ENCODE data around the gene EPG5. TPM values are rescaled to one million over a fixed set of nuclear protein-coding genes. Genes with fewer than 3 reads are reported as not detected.

The EPG5 gene, protein sequence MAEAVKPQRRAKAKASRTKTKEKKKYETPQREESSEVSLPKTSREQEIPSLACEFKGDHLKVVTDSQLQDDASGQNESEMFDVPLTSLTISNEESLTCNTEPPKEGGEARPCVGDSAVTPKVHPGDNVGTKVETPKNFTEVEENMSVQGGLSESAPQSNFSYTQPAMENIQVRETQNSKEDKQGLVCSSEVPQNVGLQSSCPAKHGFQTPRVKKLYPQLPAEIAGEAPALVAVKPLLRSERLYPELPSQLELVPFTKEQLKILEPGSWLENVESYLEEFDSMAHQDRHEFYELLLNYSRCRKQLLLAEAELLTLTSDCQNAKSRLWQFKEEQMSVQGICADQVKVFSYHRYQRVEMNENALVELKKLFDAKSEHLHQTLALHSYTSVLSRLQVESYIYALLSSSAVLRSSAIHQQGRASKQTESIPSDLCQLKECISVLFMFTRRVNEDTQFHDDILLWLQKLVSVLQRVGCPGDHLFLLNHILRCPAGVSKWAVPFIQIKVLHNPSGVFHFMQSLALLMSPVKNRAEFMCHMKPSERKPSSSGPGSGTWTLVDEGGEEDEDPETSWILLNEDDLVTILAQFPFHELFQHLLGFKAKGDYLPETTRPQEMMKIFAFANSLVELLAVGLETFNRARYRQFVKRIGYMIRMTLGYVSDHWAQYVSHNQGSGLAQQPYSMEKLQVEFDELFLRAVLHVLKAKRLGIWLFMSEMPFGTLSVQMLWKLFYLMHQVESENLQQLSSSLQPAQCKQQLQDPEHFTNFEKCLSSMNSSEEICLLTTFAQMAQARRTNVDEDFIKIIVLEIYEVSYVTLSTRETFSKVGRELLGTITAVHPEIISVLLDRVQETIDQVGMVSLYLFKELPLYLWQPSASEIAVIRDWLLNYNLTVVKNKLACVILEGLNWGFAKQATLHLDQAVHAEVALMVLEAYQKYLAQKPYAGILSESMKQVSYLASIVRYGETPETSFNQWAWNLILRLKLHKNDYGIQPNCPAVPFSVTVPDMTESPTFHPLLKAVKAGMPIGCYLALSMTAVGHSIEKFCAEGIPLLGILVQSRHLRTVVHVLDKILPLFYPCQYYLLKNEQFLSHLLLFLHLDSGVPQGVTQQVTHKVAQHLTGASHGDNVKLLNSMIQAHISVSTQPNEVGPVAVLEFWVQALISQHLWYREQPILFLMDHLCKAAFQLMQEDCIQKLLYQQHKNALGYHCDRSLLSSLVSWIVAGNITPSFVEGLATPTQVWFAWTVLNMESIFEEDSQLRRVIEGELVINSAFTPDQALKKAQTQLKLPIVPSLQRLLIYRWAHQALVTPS (N-terminal part only)
- 10 to 100 TPM; 20.4 to 34.3 (median 28.2) TPM for total RNA-seq

DNA sequence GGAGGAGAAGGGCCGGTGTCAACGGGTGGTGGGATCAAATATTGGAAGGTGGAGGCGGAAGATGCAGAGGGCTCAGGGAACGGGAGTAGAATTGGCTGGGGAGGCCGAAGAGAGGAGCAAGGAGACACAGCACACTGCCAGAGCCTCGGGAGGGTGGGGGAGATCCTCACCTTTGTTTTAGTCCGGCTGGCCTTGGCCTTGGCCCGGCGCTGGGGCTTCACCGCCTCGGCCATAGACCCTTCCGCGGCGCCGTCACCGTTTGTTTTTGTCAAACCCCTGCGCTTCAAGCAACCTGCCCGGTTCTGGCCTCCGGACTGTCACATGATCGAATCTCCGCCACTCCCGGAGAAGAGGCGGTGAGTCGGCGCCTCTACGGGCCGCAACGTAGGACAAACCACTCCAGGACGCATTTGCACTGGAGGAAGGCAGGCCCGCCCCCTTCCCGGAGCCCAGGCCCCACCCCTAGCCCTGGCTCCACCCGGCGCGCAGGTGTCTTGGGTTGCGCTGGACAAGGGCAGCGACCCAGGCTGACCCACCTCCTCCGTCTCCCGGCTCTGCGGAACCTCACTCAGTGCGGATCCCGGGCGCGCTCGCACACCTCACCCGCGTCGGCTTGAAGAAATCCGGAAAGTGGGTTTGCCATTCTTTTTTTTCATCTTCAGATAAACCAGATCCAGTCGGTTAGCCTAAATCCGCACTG is at the start of gene EPG5:
TSS of gene EPG5 (minus strand) at position 323 of the 700 bp plus-strand sequence. CDS start at position 233, 90 bp downstream.
- Histone ChIP-seq H3K4me3 (peak within 1 kb of the TSS; percentile 78 to 88 (median 84)), H3K4me1 (peaks cover 23 to 33% (median 26%) of the 10 kb centered on the region in 4 donors), H3K9me3 (no peaks in the 10 kb centered on the region), H3K27ac (replicated peaks in 1 of 4) (peak within 1 kb of the TSS; percentile 68 to 82 (median 76)), H3K27me3 (no peaks in the 10 kb centered on the region), H3K36me3 (peaks cover 0 to 11% (median 2%) of the 10 kb centered on the region in 4 donors)
- peak; percentile 98 for DNase-seq (ENCODE audit: extremely low spot score)
- TF ChIP-seq, protein P1, sequence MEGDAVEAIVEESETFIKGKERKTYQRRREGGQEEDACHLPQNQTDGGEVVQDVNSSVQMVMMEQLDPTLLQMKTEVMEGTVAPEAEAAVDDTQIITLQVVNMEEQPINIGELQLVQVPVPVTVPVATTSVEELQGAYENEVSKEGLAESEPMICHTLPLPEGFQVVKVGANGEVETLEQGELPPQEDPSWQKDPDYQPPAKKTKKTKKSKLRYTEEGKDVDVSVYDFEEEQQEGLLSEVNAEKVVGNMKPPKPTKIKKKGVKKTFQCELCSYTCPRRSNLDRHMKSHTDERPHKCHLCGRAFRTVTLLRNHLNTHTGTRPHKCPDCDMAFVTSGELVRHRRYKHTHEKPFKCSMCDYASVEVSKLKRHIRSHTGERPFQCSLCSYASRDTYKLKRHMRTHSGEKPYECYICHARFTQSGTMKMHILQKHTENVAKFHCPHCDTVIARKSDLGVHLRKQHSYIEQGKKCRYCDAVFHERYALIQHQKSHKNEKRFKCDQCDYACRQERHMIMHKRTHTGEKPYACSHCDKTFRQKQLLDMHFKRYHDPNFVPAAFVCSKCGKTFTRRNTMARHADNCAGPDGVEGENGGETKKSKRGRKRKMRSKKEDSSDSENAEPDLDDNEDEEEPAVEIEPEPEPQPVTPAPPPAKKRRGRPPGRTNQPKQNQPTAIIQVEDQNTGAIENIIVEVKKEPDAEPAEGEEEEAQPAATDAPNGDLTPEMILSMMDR (IDR thresholded peaks at IDR 0.05) = peak in 1 of 3 experiments; percentile 16
- TF ChIP-seq EP300 (IDR thresholded peaks at IDR 0.05) (no peak), POLR2A (IDR thresholded peaks at IDR 0.05; ENCODE audit: low read depth) (no peak), POLR2AphosphoS5 (IDR thresholded peaks at IDR 0.05) (peak; percentile 85 to 93)
- WGBS = 0% methylated on average over 22 of the region's 50 CpGs
- intact Hi-C loops (cut with DNase I) = loop anchor here (2.0 kb wide), 1 partner anchor 106 kb away; the partner anchor contains the start of gene PSTPIP2

DNA sequence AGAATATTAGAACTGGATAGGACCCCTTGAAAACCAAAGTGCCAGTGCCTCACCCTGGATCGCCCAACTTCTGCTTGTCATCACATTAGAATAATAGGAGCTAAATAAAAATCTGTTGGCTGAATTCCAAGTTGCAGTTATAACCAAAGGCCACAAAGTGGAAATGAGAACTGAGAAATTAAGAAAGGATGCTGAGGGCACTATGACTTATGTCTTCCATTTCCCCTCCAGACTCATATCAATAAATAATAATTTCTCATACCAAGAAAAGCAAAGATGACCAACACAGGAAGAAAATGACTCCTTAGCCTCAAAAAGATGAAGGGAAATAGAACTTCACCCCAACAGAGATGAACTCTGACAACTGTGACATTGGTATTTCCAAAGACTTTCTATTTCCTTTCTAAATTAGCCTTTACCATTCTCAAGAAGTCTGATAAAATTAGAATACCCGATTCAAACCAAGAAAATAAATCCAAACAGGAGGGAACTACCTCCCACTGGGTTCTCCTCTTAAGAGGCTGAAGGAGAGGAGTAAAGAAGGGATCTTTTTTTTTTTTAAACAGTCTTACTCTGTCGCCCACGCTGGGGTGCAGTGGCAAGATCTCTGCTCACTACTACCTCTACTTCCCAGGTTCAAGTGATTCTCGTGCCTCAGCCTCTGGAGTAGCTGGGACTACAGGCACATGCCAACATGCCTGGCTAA is 46.5 kb upstream of the EPG5 start:
- DNase-seq (ENCODE audit: extremely low spot score) = peak; percentile 21
- no peak overlapping the region for H3K27ac ChIP-seq (replicated peaks in 1 of 4)
- H3K4me3 ChIP-seq = no peak overlapping the region
- peaks cover 0 to 14% (median 6%) of the 10 kb centered on the region in 4 donors for H3K36me3 ChIP-seq
- H3K9me3 ChIP-seq = no peaks in the 10 kb centered on the region
- intact Hi-C loops (cut with DNase I) = no loop called here
- TF ChIP-seq, protein P1 (IDR thresholded peaks at IDR 0.05) = no peak
- no peak for TF ChIP-seq POLR2AphosphoS5 (IDR thresholded peaks at IDR 0.05)
- TF ChIP-seq POLR2A (IDR thresholded peaks at IDR 0.05; ENCODE audit: low read depth) = no peak
- no peak for TF ChIP-seq EP300 (IDR thresholded peaks at IDR 0.05)
- no peaks in the 10 kb centered on the region for H3K27me3 ChIP-seq
- WGBS = 74% methylated on average over 5 of the region's 5 CpGs
- no peaks in the 10 kb centered on the region for H3K4me1 ChIP-seq

DNA sequence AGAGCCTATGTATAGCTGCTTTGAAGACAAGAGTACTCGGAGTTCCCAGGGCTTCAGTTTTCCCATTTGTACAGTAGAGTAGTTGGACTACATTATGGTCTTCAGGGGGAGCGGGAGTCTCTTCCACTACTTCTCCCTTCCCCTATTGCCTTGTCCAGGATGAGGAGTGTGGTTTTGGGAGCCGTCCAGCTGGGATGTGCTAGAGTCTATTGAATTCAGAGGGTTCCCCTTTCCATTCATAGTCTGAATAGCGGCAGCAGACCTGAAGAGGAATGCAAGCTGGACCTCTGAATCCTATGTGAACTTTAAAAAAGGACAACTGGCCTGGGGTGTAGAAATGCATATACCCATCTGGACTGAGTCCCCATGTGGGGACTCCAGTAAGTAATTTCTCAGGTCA is 43.5 kb upstream of the EPG5 start:
- Histone ChIP-seq H3K9me3 (no peaks in the 10 kb centered on the region), H3K36me3 (peaks cover 0 to 23% (median 6%) of the 10 kb centered on the region in 4 donors), H3K4me3 (no peak overlapping the region), H3K27ac (replicated peaks in 1 of 4) (no peak overlapping the region), H3K4me1 (no peaks in the 10 kb centered on the region), H3K27me3 (no peaks in the 10 kb centered on the region)
- intact Hi-C loops (cut with DNase I) = no loop called here
- DNase-seq (ENCODE audit: extremely low spot score) = no peak
- TF ChIP-seq, protein P1 (IDR thresholded peaks at IDR 0.05) = no peak
- TF ChIP-seq POLR2AphosphoS5 (IDR thresholded peaks at IDR 0.05) (no peak), EP300 (IDR thresholded peaks at IDR 0.05) (no peak), POLR2A (IDR thresholded peaks at IDR 0.05; ENCODE audit: low read depth) (no peak)
- WGBS = 94% methylated on average over 4 of the region's 4 CpGs

All from esophagus muscularis mucosa (tissue), 4 donors.